Measurements from ENCODE around the gene RTRAF.

The RTRAF gene

GRCh38 chr14:51993285-51993920 is 4.1 kb downstream of the RTRAF start:
- DNase-seq (ENCODE audit: insufficient read length, low spot score): no peak
- TF ChIP-seq, protein P1, sequence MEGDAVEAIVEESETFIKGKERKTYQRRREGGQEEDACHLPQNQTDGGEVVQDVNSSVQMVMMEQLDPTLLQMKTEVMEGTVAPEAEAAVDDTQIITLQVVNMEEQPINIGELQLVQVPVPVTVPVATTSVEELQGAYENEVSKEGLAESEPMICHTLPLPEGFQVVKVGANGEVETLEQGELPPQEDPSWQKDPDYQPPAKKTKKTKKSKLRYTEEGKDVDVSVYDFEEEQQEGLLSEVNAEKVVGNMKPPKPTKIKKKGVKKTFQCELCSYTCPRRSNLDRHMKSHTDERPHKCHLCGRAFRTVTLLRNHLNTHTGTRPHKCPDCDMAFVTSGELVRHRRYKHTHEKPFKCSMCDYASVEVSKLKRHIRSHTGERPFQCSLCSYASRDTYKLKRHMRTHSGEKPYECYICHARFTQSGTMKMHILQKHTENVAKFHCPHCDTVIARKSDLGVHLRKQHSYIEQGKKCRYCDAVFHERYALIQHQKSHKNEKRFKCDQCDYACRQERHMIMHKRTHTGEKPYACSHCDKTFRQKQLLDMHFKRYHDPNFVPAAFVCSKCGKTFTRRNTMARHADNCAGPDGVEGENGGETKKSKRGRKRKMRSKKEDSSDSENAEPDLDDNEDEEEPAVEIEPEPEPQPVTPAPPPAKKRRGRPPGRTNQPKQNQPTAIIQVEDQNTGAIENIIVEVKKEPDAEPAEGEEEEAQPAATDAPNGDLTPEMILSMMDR (IDR thresholded peaks at IDR 0.05; ENCODE audit: insufficient read depth, missing control alignments): no peak
- no peak for FAIRE-seq

DNA sequence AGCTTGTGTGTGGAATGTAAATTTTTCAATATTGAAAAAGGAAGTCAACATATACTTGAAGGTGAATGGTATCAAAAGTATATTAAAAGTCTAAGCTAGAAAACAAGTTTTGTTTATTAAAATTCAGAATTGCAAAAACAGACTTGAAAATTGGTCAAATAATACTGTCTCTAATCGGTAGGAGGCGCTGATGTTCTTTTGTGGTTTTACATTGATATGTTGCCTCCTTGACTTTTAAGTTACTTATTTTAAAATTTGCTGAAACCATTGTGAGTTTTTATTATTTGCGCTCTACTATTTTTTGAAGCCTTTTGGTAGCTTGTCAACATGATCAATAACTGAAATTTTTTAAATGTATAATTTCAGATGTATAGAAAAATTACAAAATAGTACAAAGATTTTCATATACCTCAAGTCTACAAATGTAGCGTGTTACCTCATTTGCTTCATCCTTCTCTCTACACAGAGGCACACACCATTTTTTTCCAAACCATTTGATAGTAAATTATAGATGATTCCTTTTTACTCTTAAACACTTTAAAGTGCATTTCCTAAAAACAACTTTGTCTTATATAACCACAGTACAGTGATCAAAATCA is 6.9 kb downstream of the RTRAF start:
- DNase-seq (ENCODE audit: insufficient read length, low spot score): no peak
- FAIRE-seq: no peak
- TF ChIP-seq, protein P1 (IDR thresholded peaks at IDR 0.05; ENCODE audit: insufficient read depth, missing control alignments): peak; percentile 75

DNA sequence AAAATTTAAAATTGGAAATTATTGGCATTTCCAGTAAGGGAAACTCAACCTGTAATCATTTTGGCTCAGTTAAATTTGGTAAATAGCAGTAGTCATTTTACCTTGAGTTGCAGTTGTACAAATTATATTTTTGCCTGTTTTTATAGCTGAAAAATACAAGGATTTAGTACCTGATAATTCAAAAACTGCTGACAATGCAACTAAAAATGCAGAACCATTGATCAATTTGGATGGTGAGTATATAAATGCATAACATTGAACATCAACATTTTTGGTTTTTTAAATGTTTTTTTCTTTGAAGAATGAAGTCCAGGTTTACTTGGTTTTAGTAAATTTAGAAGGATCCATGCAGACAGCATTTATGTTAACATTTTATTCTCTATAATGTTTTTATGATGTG is 9.0 kb downstream of the RTRAF start:
- TF ChIP-seq, protein P1 (IDR thresholded peaks at IDR 0.05; ENCODE audit: insufficient read depth, missing control alignments): no peak
- no peak for FAIRE-seq

GRCh38 chr14:51999084-51999483 is 9.7 kb downstream of the RTRAF start:
- DNase-seq (ENCODE audit: insufficient read length, low spot score) (no peak), FAIRE-seq (no peak)
- TF ChIP-seq, protein P1 (IDR thresholded peaks at IDR 0.05; ENCODE audit: insufficient read depth, missing control alignments): no peak

More for the DNA sequence above, 9.0 kb downstream of the RTRAF start:
- DNase-seq (ENCODE audit: insufficient read length, low spot score): no peak

- DNase-seq (ENCODE audit: insufficient read length, low spot score) (no peak), FAIRE-seq (no peak)
- TF ChIP-seq, protein P1 (IDR thresholded peaks at IDR 0.05; ENCODE audit: insufficient read depth, missing control alignments): no peak
Measured at GRCh38 chr14:52000019-52000582, 10.8 kb downstream of the RTRAF start.

DNA sequence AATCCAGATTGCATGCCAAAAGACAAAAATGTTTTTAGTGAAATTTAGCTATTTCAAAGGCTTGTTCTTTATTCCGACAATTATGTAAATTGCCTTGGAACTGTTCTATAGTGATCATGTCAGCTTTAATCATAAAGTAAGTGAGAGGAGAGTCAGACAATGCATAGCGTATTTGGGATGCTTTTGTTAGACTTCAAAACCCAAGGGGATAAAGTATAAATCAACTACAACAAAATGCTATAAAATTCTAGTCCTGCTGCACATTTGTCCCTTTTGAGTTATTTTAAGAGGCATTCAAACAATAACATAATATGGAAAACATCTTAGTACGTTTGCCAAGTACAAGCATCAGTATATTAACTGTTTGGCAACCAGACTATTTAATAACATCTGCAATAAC is 11.3 kb downstream of the RTRAF start:
- TF ChIP-seq, protein P1 (IDR thresholded peaks at IDR 0.05; ENCODE audit: insufficient read depth, missing control alignments): no peak
- DNase-seq (ENCODE audit: insufficient read length, low spot score): no peak
- FAIRE-seq: no peak

DNA sequence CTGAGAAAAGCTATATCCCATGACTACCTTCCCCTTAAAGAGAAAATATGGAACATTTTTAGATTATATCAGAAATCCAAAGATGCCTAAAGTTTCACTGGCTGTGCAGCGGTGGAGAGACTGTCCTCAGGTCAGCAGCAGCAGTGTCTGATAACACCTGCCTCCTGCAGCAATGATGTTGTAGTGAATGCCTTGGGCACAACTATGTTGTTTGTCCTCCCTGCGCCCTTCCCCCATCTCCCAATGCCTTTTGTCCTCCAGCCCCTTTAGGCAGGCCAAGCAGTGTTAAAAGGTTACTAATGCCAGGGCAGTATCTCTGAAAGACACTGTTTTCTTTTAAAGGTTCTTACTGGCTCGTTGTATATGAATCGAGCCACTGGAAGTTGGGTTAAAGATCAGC is 13.2 kb downstream of the RTRAF start:
- TF ChIP-seq, protein P1 (IDR thresholded peaks at IDR 0.05; ENCODE audit: insufficient read depth, missing control alignments): no peak
- no peak for DNase-seq (ENCODE audit: insufficient read length, low spot score)
- FAIRE-seq: no peak
